NCI-H2029 treated with DMSO at 0.1 percent for 48 hours (cell line): ENCODE results near the gene USP47.
"Not testable (repeated sequence)": the region's sequence is repeated elsewhere in the genome, so short reads cannot be mapped to it uniquely, and the experiment has no call there.

Experiments used
- DNase-seq: peaks from one replicate; lab custom pipeline; 2025; lab: John Stamatoyannopoulos, UW

USP47 gene

GRCh38 chr11:11831406-11831805, 10.4 kb upstream of the USP47 start:
- DNase-seq, result not testable (repeated sequence)

- no peak for DNase-seq
Observed at GRCh38 chr11:11836676-11837231, 5.0 kb upstream of the USP47 start.

GRCh38 chr11:11839718-11840117, 2.1 kb upstream of the USP47 start:
- DNase-seq, result no peak

- DNase-seq, result peak; percentile 52
Observed at GRCh38 chr11:11841116-11841722, 553 bp upstream of the USP47 start.

GRCh38 chr11:11842421-11843008, 743 bp downstream of the USP47 start:
- peak; percentile 17 for DNase-seq

- no peak for DNase-seq
Observed at GRCh38 chr11:11843211-11843621, 1.4 kb downstream of the USP47 start.

GRCh38 chr11:11843642-11844041, 1.9 kb downstream of the USP47 start:
- DNase-seq, result no peak

GRCh38 chr11:11844272-11844671, 2.5 kb downstream of the USP47 start:
- no peak for DNase-seq

GRCh38 chr11:11845071-11845470, 3.3 kb downstream of the USP47 start:
- peak; percentile 71 for DNase-seq

GRCh38 chr11:11845551-11845950, 3.8 kb downstream of the USP47 start:
- DNase-seq, result no peak

- no peak for DNase-seq
Observed at GRCh38 chr11:11847082-11847481, 5.3 kb downstream of the USP47 start.

GRCh38 chr11:11848891-11849746, 7.3 kb downstream of the USP47 start:
- peak; percentile 44 for DNase-seq

- no peak for DNase-seq
Observed at GRCh38 chr11:11850668-11851067, 8.9 kb downstream of the USP47 start.

- no peak for DNase-seq
Observed at GRCh38 chr11:11856638-11857037, 14.9 kb downstream of the USP47 start.

- DNase-seq, result peak; percentile 20
Observed at GRCh38 chr11:11857769-11858168, 16.0 kb downstream of the USP47 start.

GRCh38 chr11:11858676-11859075, 16.9 kb downstream of the USP47 start:
- DNase-seq, result no peak

- no peak for DNase-seq
Observed at GRCh38 chr11:11860103-11860979, 18.6 kb downstream of the USP47 start.

GRCh38 chr11:11862999-11863398, 21.2 kb downstream of the USP47 start:
- no peak for DNase-seq

- DNase-seq, result no peak
Observed at GRCh38 chr11:11864332-11864731, 22.6 kb downstream of the USP47 start.

GRCh38 chr11:11864803-11865202, 23.0 kb downstream of the USP47 start:
- DNase-seq, result no peak

- no peak for DNase-seq
Observed at GRCh38 chr11:11865449-11865848, 23.7 kb downstream of the USP47 start.

GRCh38 chr11:11866203-11866602, 24.4 kb downstream of the USP47 start:
- DNase-seq, result no peak
